Stimulated activated CD4-positive, alpha-beta T cell treated with anti-CD3 and anti-CD28 coated beads, TNF-alpha, amount 100 ng/mL, for 48 hours (primary cell): Measurements from ENCODE around the gene CCT2.

Experiments
- DNase-seq, 3 donors: peaks; one replicate each; pipeline ENCODE4 v3.0.0-alpha.2; 2020; ENCODE audit warnings: low read depth in 3 of 3

The CCT2 gene

DNA sequence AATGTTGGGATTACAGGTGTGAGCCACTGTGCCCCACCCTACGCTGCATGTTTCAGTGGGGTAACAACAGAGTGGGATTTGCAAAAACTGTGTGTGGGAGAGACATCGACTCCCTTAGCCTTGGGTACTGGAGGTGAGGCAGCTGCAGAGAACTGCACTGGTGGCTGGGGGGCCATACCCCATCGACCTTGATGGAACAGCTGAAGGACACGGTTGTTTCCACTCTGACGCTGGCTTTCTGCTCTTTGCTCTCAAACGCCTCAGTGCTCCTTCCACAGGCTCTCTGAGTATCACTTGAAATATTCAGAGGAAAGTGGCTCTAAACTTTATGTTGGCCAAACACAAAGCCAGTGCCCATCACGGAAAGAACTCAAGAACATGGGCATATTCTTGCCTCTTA is 56.3 kb downstream of the CCT2 start:
- no peak for DNase-seq

DNA sequence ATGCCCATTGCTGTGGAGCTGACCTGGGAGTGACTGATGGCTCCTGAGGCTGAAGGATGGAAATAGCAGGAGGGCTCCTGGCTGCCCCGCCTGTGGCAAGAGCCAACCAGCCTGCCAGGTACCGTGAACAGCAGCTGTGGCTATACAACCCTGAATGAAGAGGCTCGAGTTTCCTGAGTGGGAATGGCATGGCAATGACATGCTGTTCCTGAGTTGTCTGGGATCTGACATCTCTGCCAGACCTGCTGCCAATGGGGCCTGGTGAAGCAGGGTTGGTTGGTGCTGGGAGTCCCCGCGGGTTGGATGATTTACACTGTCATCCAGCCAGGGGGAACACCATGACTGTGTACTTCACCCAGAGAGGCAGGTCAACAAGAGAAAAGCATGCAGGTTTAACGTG is 57.3 kb downstream of the CCT2 start:
- no peak for DNase-seq

DNA sequence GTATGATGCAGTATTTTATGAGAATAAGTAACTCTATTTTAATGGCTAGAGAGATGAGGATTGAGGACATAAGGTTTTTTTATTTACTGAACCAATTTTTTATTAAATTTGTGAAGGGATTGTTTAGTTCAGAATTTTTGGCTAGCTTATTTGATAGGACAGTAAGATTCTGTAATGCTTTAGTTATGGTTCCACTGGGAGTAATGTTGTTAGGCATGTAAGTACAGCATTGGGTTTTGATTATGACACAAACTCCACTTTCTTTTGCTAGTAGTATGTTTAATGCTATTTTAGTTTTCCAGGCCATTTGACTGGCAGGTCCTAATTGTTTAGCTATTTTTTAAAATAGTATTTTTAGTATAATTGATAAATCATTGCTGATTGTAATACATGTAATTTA is 59.3 kb downstream of the CCT2 start:
- no peak for DNase-seq

DNA sequence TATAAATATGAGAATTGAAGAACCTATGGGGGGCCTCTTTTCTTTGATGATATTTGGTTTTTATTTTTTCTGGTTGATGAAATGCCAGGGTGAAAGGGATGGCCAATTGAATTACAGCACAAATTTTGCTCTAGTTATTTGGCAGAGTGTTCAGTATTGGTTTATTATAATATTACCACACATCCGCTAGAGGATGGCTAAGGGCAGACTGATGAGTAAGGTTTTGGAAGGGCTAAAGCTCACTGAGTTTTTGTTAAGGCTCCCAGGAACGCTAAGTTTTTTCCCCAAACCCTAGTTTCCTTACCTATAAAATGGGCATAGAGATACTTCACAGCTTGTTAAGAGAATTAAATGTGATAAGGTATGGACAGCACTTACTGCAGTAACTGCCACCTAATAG is 59.8 kb downstream of the CCT2 start:
- DNase-seq = no peak

DNA sequence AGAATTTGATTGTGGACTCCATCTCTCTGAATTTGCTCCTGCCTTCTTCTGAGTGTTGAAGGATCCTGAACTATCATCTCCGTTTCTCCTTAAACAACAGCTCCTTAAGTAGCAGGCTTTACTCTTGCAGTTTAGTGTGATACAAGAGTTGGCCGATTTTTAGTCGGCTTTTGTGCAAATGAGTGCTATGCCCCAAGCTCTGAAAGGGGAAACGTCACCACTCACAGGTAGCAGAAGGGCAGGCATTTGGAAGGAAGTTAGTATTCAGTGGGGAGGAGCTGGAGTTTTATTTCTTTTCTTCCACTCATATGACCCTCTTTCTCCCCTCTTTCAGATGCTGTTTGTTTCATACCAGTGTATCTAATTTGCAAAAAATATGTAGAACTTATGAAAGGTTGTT is 61.9 kb downstream of the CCT2 start:
- DNase-seq = no peak

DNA sequence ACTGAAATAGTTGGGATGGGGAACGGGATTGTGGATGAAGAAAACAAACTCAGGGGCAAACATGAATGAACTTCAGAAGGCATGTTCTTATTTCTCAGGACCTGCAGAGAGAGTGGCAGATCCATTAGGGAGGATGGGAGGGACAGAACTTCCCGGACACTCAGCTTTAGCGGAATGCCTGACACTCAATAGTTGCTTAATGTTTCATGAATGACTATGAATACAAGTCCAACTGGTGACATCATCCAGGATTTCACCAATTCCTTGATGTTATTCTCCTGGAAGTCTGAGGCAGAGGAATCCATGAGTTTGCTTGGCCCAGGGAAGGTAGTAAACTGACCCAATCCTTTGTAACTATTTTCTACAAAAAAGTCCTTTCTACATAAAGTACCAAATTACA is 63.2 kb downstream of the CCT2 start:
- DNase-seq = no peak

DNA sequence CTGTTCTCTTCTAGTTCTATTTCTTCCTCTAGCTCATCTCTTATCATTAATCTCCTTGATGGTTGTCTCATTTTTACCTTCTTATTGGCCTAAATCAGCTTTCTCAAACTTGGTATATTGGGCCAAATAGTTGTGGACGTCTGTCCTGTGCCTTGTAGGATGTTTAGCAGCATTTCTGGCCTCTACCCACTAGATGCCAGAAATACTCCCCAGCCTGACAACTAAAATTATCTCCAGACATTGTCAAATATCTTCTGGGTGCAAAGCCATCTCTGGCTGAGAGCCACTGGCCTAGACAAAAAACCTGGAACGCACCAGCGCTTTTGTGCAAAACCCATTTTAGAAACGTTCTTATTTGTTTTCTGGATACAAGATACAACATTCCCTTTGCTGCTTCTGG is 64.3 kb downstream of the CCT2 start:
- no peak for DNase-seq
